Eye (tissue), 1 donor: ENCODE data around the gene TCERG1.
A peak's percentile ranks its signal among the peaks of the same experiment; 100 is the strongest.
"Not testable (repeated sequence)": the region's sequence is repeated elsewhere in the genome, so short reads cannot be mapped to it uniquely, and the experiment has no call there.

Experiments
- DNase-seq: peaks from one replicate; pipeline ENCODE4 v3.0.0-alpha.2; 2015

TCERG1 gene

DNA sequence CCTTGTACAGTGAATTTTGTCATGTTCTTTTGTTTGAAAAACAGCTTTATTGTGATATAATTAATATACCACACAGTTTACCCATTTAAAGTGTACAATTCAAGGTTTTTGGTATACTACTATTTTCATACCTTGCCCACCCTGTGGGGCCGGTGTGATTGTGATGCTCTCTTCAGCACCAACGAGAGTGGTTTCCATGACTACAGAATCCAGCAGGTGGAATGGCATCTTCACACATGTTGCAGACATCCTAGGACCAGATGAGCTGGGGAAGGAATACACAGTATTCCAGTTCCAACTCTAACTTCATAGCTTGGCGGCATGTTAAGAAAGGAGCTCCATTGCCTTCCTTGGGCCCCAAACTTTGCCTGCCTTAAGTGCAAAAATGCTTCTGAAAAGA, 76.6 kb downstream of the TCERG1 start:
- DNase-seq: no peak

GRCh38 chr5:146527785-146528184, 80.7 kb downstream of the TCERG1 start:
- no peak for DNase-seq

- DNase-seq: no peak
Observed at GRCh38 chr5:146528236-146528635, 81.1 kb downstream of the TCERG1 start.

DNA sequence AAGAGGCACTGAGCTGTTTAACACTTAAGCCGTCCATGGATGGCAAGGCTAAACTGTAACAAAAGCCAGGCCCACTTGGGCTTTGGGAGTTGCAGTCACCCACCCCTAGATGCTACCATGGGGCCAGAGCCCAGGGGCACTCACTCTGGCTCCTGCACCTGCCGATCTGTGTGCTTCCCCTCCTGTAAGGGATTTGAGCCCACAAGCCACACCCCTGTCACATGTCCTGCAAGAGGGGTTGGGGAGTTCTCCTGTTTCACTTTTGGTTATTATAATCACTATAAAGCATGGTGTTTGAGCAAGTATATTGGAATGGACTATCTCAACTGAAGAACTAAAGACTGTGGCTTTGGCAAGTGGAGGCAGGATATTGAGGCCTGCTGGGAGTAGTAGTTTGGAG, 82.9 kb downstream of the TCERG1 start:
- DNase-seq: no peak

GRCh38 chr5:146533260-146533857, 86.2 kb downstream of the TCERG1 start:
- DNase-seq: peak; percentile 89

DNA sequence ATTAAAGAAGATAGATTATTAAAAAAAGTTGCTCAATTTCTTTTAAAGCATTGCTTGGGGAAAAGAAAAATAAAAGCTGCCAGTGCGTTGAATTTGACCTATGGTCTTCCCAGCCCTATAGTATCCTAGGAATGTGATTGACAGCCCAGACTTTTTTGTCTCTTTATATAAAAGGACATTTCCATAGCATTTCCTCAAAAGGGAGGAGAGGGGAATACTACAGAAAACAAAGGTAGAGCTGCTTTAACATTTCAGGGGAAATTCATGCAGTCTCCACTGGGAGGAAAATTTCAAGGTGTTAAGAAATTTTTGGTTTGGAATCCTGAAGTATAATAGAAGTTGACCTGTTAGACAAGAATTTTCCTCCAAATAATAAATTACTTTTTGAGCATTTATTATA, 86.7 kb downstream of the TCERG1 start:
- no peak for DNase-seq

GRCh38 chr5:146538432-146538831, 91.3 kb downstream of the TCERG1 start:
- no peak for DNase-seq

GRCh38 chr5:146539973-146540372, 92.8 kb downstream of the TCERG1 start:
- DNase-seq: no peak

GRCh38 chr5:146540414-146540813, 93.3 kb downstream of the TCERG1 start:
- DNase-seq: no peak

DNA sequence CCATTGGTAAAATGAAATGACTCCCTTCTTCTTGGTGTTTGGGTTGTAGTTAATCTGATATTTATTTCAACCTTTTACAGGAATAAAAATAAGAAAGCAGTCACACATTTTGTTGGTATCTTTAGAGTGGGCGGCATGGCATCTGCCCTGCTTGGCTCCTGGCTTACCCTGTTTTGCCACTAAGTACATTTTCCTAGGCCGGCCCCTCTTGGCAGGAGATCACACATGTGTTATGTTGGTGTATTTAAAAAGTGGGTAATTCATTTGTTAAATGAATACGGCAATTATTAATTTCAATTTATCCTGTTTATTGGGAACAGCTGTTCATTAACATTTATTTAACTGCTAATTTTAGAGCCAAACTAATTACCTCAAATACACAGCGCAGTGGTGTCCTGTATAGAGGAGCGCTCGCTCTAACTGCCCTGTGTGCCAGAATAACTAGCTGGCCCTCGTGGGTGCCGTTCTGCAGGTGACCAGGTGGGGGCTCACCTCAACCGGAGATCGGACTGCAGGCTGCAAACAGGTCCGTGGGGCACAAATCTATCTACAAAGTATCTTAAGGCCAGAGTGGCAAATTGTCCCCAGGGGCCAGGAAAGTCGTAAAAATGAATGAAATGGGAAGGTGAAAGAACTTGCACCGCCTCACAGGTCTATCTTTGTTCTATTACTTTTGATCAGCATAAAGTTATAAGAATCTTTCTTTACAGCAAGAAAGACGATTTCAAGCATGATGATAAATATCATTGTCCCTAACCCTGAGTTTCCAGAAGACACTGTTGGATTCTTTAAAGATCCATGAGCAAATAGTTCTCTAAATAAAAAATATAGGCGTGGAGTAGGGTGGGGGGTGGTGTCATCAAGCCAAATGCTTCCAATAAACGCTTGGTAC, 95.1 kb downstream of the TCERG1 start:
- DNase-seq: peak; percentile 87

DNA sequence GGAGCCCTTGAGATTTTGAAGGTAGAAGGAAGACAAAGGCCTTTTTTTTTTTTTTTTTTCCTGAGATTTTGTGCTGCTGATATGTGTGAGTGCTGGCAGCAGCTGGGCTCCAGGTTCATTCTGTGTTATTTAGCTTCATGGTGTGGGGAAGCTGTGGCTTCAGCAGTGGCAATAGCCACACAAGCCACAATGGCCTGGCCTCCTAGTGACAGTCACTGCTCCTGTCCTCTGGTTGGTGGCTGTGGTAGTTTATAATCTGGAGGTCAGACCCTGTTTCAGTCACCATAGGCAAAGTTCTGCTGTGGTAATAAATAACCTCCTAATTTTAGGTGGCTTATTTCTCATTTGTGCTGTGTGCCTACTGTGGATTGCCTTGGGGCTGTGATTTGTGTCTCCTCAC, 97.1 kb downstream of the TCERG1 start:
- no peak for DNase-seq

DNA sequence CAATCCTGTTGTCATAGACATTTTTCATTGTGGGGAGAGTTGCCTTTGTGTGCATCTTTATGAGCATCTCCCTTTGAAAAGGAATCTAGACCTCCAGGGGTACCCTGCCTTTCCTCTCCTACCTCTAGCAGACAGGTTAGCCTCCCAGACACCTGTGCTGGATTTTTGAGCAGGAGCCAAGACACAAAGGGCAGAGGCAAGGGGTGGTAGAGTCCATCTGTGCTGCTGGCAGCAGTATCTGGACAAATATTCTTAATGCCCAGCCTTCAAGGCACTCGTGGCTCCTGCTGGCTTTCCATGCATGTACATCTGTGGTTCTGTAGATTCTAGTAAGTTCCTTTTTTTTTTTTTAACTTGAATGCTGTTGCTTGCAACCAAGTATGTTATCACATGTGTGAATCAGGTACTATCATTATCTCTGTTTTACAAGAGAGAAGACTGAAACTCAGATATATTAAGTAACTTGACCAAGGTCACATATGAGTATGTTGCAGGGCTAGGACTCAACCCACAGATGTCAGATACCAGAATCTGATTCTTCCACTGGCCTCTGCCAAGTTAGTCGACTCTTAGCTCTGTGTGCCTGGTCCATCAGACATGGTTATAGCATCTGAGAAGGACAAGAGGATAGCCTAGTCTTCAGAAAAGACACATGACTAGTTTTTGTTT, 101.8 kb downstream of the TCERG1 start:
- DNase-seq: no peak

DNA sequence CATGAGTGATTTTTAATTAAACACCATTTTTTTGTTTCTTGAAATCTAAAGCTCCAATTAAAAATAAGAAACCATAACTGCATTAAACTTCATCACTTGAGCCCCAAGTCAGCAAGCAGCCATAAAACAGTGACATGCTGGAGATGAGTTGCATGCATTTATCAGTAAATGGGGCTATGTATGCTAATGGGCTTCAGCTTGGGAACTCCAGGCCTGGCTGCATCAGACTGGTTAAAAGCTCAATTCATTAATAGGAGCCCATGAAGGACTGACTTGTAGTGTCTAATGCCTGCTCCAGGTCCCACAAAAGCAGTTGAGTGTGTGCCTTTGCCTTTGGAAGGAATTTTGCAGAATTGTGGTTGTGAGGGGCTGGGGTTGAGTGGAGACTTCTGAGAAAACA, 102.5 kb downstream of the TCERG1 start:
- no peak for DNase-seq

GRCh38 chr5:146553446-146553845, 106.3 kb downstream of the TCERG1 start:
- DNase-seq: no peak

- DNase-seq: not testable (repeated sequence)
Observed at GRCh38 chr5:146556884-146557283, 109.8 kb downstream of the TCERG1 start.

DNA sequence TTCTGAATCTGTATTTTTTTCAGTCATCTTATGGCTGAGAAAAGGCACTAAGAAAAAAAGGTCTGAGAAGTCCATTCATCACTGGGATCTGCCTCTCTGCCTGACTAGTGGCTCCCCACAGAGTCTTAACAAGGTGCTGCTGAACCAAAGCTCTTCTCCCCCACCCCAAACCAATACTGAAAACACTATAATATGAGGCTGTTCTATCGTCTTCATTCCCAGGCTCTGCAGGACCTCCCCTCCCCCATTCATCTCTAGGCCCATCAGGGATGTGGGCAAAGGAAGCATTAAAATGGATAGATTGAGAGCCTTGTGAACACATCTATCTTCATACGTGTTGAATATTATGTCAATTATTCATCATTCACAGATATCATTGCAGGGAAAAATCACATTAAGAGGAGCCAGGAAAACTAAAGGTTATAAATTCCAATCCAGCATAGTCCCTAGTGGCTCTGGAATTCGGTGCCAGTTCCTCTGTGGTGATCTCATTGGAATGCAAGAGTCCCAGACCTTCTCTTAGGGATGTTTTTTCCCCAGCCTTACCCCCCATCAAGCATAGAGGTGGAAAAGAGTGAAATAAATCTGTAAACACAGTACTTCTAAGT, 113.2 kb downstream of the TCERG1 start:
- no peak for DNase-seq
